ENCODE measurements around the gene CDH23.

The CDH23 gene

GRCh38 chr10:71542478-71542877 is 145.8 kb downstream of the CDH23 start:
- H3K4me2 ChIP-seq (ENCODE audit: low read length): no peak overlapping the region
- no peaks in the 10 kb centered on the region for H3K27me3 ChIP-seq (ENCODE audit: control insufficient read depth, insufficient read depth, low read length)
- no peaks in the 10 kb centered on the region for H3K79me2 ChIP-seq
- no peaks in the 10 kb centered on the region for H3K4me1 ChIP-seq
- H3K4me3 ChIP-seq (ENCODE audit: low read depth, low read length): no peak overlapping the region
- H2AFZ ChIP-seq: no peak overlapping the region
- H3K9ac ChIP-seq: no peak overlapping the region
- no peaks in the 10 kb centered on the region for H3K9me3 ChIP-seq (ENCODE audit: control insufficient read depth, low read length)
- no peaks in the 10 kb centered on the region for H3K36me3 ChIP-seq (ENCODE audit: control insufficient read depth, insufficient read depth, low read length)
- no peak overlapping the region for H3K27ac ChIP-seq
- TF ChIP-seq CTCF (IDR thresholded peaks at IDR 0.05): no peak

DNA sequence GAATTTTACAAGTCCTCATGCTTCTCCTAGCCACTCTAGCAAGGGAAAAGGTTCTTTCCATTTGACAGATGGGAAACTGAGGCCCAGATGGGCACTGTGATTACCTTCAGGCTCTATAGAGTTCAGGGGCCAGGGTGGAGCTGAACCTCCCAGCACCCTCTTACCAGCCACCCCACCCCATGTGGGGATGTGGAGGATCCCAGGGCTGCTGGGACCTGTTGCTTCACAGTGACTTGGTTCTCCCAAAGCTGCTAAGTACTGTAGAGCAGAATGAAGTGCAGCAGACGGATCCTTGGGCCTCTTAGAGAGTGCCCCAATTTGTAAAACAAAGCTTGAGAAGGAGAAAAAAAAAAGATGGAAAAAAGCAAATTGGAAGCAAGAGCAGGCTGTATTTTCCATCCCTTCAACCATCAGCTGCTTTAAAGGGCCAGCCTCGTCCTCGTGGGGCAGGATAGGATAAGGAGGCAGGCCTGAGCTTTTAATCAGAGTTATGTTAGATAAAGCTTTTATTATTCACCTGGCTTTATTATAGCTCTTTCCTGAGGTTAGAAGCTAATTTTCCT is 147.0 kb downstream of the CDH23 start:
- H3K79me2 ChIP-seq: no peaks in the 10 kb centered on the region
- H3K4me1 ChIP-seq: peaks cover 9% of the 10 kb centered on the region
- H3K27me3 ChIP-seq (ENCODE audit: control insufficient read depth, insufficient read depth, low read length): no peaks in the 10 kb centered on the region
- H3K27ac ChIP-seq: no peak overlapping the region
- no peak overlapping the region for H3K4me2 ChIP-seq (ENCODE audit: low read length)
- TF ChIP-seq CTCF (IDR thresholded peaks at IDR 0.05): no peak
- H3K36me3 ChIP-seq (ENCODE audit: control insufficient read depth, insufficient read depth, low read length): no peaks in the 10 kb centered on the region
- H3K4me3 ChIP-seq (ENCODE audit: low read depth, low read length): no peak overlapping the region
- no peaks in the 10 kb centered on the region for H3K9me3 ChIP-seq (ENCODE audit: control insufficient read depth, low read length)
- no peak overlapping the region for H3K9ac ChIP-seq
- H2AFZ ChIP-seq: no peak overlapping the region

DNA sequence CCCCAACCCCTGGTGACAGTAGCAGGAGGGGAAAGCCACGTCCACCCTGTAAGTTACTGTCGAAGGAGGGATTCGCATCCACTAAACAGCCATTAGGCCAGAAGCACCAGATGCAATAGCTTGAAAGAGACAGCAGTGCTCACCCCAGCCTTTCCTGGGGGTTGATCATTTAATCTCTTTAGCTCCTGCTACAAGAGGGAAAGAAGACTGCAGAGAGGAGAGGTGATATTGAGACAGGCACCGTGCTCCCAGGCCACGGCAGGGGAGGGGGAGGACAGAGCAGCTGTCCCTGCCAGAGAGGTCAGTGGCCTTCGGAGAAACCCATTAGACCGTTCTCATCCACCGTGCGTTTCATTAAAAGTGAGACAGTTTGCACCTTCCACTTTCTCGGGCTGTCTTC is 148.3 kb downstream of the CDH23 start:
- no peak overlapping the region for H3K4me3 ChIP-seq (ENCODE audit: low read depth, low read length)
- H3K9me3 ChIP-seq (ENCODE audit: control insufficient read depth, low read length): no peaks in the 10 kb centered on the region
- H3K9ac ChIP-seq: no peak overlapping the region
- H2AFZ ChIP-seq: no peak overlapping the region
- H3K36me3 ChIP-seq (ENCODE audit: control insufficient read depth, insufficient read depth, low read length): no peaks in the 10 kb centered on the region
- H3K27ac ChIP-seq: no peak overlapping the region
- H3K4me2 ChIP-seq (ENCODE audit: low read length): no peak overlapping the region
- no peaks in the 10 kb centered on the region for H3K27me3 ChIP-seq (ENCODE audit: control insufficient read depth, insufficient read depth, low read length)
- TF ChIP-seq CTCF (IDR thresholded peaks at IDR 0.05): no peak
- H3K79me2 ChIP-seq: no peaks in the 10 kb centered on the region
- peaks cover 10% of the 10 kb centered on the region for H3K4me1 ChIP-seq

DNA sequence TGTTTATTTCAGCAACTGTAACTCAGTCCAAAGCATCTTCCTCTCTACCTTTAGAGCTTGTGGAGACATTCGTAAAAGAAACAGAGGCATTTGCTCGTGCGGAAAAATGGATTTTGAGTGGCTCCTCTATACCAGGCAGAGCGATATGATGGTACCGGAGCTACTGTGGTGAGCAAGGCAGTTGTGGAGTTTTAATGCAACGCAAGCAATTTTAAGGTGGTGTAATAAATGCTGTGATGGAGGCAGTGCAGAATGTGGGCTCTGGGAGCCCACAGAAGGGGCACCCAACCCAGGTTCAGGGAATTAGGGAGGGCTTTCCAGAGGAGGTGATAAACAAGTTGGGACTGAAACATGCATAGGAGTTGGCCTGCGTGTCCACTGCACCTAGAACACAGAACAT is 149.5 kb downstream of the CDH23 start:
- H3K27ac ChIP-seq: no peak overlapping the region
- H3K36me3 ChIP-seq (ENCODE audit: control insufficient read depth, insufficient read depth, low read length): no peaks in the 10 kb centered on the region
- no peaks in the 10 kb centered on the region for H3K9me3 ChIP-seq (ENCODE audit: control insufficient read depth, low read length)
- no peaks in the 10 kb centered on the region for H3K27me3 ChIP-seq (ENCODE audit: control insufficient read depth, insufficient read depth, low read length)
- no peaks in the 10 kb centered on the region for H3K79me2 ChIP-seq
- no peak overlapping the region for H3K4me3 ChIP-seq (ENCODE audit: low read depth, low read length)
- no peak for TF ChIP-seq CTCF (IDR thresholded peaks at IDR 0.05)
- no peak overlapping the region for H3K4me2 ChIP-seq (ENCODE audit: low read length)
- no peak overlapping the region for H2AFZ ChIP-seq
- peaks cover 10% of the 10 kb centered on the region for H3K4me1 ChIP-seq
- H3K9ac ChIP-seq: no peak overlapping the region

DNA sequence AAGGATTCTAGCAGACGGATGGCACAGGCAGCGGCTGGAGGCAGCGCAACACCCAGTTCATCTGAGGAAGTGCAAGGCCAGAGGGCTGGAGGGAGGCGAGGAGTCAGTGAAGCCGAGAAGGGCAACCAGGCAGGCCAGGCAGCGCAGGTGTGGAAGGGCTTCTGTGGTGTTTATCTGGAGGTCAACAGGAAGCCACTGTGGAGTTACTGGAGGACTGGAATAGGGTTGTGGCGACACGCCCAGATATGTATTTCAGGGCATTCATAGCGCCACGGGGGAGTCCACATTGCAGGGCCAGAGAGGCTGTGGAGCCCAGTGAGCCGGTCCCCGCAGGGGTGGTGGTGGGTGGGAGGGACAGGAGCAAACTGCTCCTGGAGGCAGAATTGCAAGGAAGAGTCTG is 150.6 kb downstream of the CDH23 start:
- H3K4me2 ChIP-seq (ENCODE audit: low read length): no peak overlapping the region

More for the DNA sequence above, 150.6 kb downstream of the CDH23 start:
- no peaks in the 10 kb centered on the region for H3K27me3 ChIP-seq (ENCODE audit: control insufficient read depth, insufficient read depth, low read length)
- no peak overlapping the region for H3K9ac ChIP-seq
- no peak for TF ChIP-seq CTCF (IDR thresholded peaks at IDR 0.05)
- peaks cover 14% of the 10 kb centered on the region for H3K4me1 ChIP-seq
- H3K9me3 ChIP-seq (ENCODE audit: control insufficient read depth, low read length): no peaks in the 10 kb centered on the region
- H2AFZ ChIP-seq: no peak overlapping the region
- no peak overlapping the region for H3K27ac ChIP-seq
- no peaks in the 10 kb centered on the region for H3K79me2 ChIP-seq
- no peak overlapping the region for H3K4me3 ChIP-seq (ENCODE audit: low read depth, low read length)
- no peaks in the 10 kb centered on the region for H3K36me3 ChIP-seq (ENCODE audit: control insufficient read depth, insufficient read depth, low read length)
